ENCODE results near the gene PRKCB.

Gene PRKCB

GRCh38 chr16:23991066-23991465 is 155.3 kb downstream of the PRKCB start:
- H3K27ac ChIP-seq = no peak overlapping the region
- DNase-seq (ENCODE audit: low spot score) = no peak
- ChIA-PET POLR2A (ENCODE audit: low non-redundant PET) (no interaction called here), CTCF (no interaction called here)
- TF ChIP-seq, protein P1, sequence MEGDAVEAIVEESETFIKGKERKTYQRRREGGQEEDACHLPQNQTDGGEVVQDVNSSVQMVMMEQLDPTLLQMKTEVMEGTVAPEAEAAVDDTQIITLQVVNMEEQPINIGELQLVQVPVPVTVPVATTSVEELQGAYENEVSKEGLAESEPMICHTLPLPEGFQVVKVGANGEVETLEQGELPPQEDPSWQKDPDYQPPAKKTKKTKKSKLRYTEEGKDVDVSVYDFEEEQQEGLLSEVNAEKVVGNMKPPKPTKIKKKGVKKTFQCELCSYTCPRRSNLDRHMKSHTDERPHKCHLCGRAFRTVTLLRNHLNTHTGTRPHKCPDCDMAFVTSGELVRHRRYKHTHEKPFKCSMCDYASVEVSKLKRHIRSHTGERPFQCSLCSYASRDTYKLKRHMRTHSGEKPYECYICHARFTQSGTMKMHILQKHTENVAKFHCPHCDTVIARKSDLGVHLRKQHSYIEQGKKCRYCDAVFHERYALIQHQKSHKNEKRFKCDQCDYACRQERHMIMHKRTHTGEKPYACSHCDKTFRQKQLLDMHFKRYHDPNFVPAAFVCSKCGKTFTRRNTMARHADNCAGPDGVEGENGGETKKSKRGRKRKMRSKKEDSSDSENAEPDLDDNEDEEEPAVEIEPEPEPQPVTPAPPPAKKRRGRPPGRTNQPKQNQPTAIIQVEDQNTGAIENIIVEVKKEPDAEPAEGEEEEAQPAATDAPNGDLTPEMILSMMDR (conservative IDR thresholded peaks at IDR 0.05; ENCODE audit: low read depth) = no peak

DNA sequence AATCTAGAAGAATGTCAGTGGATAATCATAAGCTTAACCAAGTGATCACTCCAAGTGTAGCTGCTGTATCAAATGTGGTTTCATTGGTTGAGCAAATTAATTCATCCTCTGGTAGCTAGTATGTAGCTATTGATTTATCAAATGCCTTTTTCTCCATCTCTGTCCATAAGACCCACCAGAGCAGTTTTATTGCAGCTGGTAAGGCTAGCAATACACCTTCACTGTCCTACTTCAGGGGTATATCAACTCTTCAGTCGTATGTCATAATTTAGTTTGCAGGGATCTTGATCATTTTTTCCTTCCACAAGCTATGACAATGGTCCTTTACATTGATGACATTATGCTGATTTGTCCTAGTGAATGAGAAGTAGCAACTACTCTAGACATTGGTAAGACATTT is 158.8 kb downstream of the PRKCB start:
- ChIA-PET CTCF (no interaction called here), POLR2A (ENCODE audit: low non-redundant PET) (no interaction called here)
- H3K27ac ChIP-seq = no peak overlapping the region
- TF ChIP-seq, protein P1 (conservative IDR thresholded peaks at IDR 0.05; ENCODE audit: low read depth) = no peak
- no peak for DNase-seq (ENCODE audit: low spot score)

GRCh38 chr16:23996258-23996955 is 160.6 kb downstream of the PRKCB start:
- ChIA-PET POLR2A (ENCODE audit: low non-redundant PET) (no interaction called here), CTCF (no interaction called here)
- DNase-seq (ENCODE audit: low spot score) = no peak
- TF ChIP-seq, protein P1 (conservative IDR thresholded peaks at IDR 0.05; ENCODE audit: low read depth) = no peak
- H3K27ac ChIP-seq = no peak overlapping the region

DNA sequence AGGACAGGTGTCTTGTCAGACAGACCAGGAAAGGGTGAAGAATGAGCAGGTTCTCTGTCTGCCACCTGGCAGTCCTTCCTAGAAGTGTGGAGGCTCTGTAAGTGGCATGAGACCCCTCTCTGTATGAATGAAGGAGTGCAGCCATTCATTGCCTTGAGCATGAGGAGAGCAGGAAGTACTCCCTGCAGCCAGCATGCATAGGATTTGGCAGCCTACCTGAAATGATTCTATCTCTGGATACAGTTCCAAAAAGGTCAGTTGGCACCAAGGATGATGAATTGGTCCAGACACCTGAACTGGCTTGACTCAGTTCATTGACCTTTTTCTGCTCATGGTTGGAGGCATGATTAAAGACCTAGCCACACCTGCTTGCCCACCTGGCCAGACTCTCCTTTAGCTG is 163.0 kb downstream of the PRKCB start:
- POLR2A ChIA-PET (ENCODE audit: low non-redundant PET) = no interaction called here

DNA sequence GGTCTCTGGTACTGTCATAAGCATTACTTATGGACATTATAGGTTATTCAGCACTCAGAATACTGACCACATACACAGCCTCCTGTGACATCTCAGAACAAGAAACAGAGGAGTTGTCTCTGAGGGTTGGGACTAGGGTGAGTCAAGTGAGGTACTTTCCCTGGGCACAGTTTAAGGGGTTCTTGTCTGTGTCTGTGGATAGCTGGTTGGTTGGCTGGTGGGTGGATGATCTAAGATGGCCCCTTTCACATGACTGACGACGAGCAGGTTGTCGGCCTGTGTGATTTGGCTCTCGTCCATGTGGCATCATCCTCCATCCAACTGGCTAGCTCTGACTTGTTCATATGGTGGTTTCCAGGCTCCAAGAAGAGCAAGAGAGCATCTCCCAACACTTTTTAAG is 163.9 kb downstream of the PRKCB start:
- DNase-seq (ENCODE audit: low spot score) = no peak
- TF ChIP-seq, protein P1 (conservative IDR thresholded peaks at IDR 0.05; ENCODE audit: low read depth) = no peak
- no peak overlapping the region for H3K27ac ChIP-seq
- ChIA-PET CTCF (interaction anchor here (0.6 to 1.2 kb wide), 2 partner anchors 11 to 505 kb away, joined by 3 to 4 read pairs; no protein-coding TSS in a partner anchor), POLR2A (ENCODE audit: low non-redundant PET) (no interaction called here)

More for the DNA sequence above, 163.0 kb downstream of the PRKCB start:
- TF ChIP-seq, protein P1 (conservative IDR thresholded peaks at IDR 0.05; ENCODE audit: low read depth) = no peak
- H3K27ac ChIP-seq = no peak overlapping the region
- CTCF ChIA-PET = no interaction called here
- no peak for DNase-seq (ENCODE audit: low spot score)

DNA sequence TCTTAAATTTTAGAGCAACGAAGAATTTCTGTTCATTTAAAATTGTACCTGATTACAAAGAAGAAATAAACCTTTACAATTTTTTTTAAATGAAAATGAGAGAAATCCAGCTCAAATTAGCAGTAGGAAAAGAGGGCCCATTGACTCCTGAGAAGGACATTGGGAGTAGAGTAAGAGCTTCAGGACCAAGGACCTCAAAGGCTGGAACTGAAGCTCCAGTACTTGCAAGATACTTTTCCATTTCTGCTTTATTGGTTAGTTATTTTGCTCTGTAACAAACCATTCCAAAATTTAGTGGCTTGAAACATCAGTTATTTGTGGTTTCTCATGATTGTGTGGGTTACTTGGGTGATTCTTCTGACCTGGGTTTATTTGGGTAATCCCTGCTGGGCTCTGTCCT is 165.9 kb downstream of the PRKCB start:
- TF ChIP-seq, protein P1 (conservative IDR thresholded peaks at IDR 0.05; ENCODE audit: low read depth) = no peak
- H3K27ac ChIP-seq = no peak overlapping the region
- CTCF ChIA-PET = interaction anchor here (0.6 kb wide), 1 partner anchor 69 kb away, joined by 4 read pairs; no protein-coding TSS in a partner anchor
- POLR2A ChIA-PET (ENCODE audit: low non-redundant PET) = interaction anchor here (0.5 kb wide), 1 partner anchor 272 kb away, joined by 3 read pairs; no protein-coding TSS in a partner anchor
- DNase-seq (ENCODE audit: low spot score) = no peak

Measured in RWPE1 (cell line).